GM12892 (cell line): ENCODE measurements around the gene HLA-G.

Source experiments
- DNase-seq: peaks from one replicate; pipeline ENCODE4 v3.0.0; 2011; ENCODE audit not compliant: insufficient read length
- FAIRE-seq: peaks from 2 replicates; lab custom pipeline; 2011; peaks lifted over from hg19 to GRCh38; lab: Jason Lieb, UNC
- POLR2A ChIP-seq: IDR thresholded peaks from 2 replicates; pipeline ENCODE4 v1.6.1; 2011; ENCODE audit warnings: low read depth, low read length, control low read depth
- POLR2AphosphoS5 ChIP-seq: IDR thresholded peaks from 2 replicates; pipeline ENCODE4 v1.6.1; 2011; ENCODE audit warnings: low read depth, low read length, control low read depth
- TAF1 ChIP-seq: IDR thresholded peaks from 2 replicates; pipeline ENCODE4 v1.6.1; 2011; ENCODE audit warnings: low read depth, mild to moderate bottlenecking, control low read depth, low read length, borderline replicate concordance

The HLA-G gene

DNA sequence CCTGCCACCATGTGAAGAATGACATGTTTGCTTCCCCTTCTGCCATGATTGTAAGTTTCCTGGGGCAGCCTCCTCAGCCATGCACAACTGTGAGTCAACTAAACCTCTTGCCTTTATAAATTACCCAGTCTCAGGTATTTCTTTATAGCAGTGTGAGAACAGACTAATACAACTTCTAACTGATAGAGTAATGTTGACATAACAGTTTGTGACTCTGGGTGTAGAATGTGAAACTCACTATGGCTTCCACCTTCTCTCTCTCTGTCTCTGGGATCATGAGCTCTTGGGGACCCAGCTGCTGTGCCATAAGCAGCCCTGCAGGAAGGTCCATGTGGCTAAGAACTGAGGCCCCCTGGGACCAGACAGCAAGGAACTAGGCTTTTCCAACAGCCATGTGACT lies 3.5 kb upstream of the HLA-G start:
- DNase-seq = no peak
- no peak for TF ChIP-seq POLR2A
- TF ChIP-seq TAF1 = no peak
- TF ChIP-seq POLR2AphosphoS5 = no peak
- FAIRE-seq = no peak

DNA sequence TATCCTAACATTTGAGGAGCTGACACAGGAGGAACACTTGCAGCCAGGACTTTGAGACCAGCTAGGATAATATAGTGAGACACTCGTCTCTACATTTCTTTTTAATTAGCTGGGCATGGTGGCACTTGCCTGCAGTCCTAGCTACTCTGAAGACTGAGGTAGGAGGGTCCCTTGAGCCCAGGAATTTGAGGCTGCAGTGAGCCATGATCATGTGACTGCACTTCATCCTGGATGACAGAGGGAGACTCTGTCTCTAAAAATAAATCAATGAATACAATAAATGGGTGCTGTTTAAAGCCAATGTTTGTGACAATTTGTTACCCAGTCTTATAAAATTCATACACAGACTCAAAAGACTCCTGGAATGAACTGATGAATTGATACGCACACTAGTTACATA lies 1.8 kb upstream of the HLA-G start:
- DNase-seq (no peak), FAIRE-seq (no peak)
- TF ChIP-seq POLR2A (no peak), TAF1 (no peak), POLR2AphosphoS5 (no peak)

DNA sequence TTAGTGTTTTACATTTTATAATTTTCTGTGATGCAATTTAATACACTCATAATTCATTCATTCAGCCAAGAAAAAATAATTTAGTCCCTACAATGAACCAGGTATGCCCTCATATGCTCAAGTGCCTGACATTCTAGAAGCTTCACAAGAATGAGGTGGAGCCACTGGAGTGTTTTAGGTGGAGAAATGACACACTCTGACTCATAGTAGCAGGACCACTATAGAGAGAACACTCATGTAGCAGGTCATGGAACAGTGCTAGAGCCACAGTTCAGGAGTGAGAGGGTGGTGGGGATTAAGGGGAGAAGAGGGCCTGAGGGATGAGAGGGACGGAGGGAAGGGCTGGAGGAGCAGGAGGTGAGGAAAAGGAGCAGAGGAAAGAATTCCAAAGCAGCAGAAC lies 1.4 kb upstream of the HLA-G start:
- TF ChIP-seq POLR2AphosphoS5 (no peak), POLR2A (no peak), TAF1 (no peak)
- FAIRE-seq (no peak), DNase-seq (no peak)

DNA sequence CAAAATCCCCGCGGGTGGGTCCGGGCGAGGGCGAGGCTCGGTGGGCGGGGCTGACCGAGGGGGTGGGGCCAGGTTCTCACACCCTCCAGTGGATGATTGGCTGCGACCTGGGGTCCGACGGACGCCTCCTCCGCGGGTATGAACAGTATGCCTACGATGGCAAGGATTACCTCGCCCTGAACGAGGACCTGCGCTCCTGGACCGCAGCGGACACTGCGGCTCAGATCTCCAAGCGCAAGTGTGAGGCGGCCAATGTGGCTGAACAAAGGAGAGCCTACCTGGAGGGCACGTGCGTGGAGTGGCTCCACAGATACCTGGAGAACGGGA lies 809 bp downstream of the HLA-G start:
- no peak for DNase-seq
- TF ChIP-seq POLR2A = no peak
- TF ChIP-seq POLR2AphosphoS5 = no peak
- no peak for TF ChIP-seq TAF1
- no peak for FAIRE-seq

DNA sequence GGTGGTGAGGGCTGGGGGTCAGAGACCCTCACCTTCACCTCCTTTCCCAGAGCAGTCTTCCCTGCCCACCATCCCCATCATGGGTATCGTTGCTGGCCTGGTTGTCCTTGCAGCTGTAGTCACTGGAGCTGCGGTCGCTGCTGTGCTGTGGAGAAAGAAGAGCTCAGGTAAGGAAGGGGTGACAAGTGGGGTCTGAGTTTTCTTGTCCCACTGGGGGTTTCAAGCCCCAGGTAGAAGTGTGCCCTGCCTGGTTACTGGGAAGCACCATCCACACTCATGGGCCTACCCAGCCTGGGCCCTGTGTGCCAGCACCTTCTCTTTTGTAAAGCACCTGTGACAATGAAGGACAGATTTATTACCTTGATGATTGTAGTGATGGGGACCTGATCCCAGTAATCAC lies 2.1 kb downstream of the HLA-G start:
- TF ChIP-seq TAF1 (no peak), POLR2A (no peak), POLR2AphosphoS5 (no peak)
- DNase-seq (no peak), FAIRE-seq (no peak)

DNA sequence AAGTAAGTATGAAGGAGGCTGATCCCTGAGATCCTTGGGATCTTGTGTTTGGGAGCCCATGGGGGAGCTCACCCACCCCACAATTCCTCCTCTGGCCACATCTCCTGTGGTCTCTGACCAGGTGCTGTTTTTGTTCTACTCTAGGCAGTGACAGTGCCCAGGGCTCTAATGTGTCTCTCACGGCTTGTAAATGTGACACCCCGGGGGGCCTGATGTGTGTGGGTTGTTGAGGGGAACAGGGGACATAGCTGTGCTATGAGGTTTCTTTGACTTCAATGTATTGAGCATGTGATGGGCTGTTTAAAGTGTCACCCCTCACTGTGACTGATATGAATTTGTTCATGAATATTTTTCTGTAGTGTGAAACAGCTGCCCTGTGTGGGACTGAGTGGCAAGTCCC lies 2.8 kb downstream of the HLA-G start:
- no peak for FAIRE-seq
- TF ChIP-seq POLR2A (no peak), TAF1 (no peak), POLR2AphosphoS5 (no peak)
- no peak for DNase-seq

DNA sequence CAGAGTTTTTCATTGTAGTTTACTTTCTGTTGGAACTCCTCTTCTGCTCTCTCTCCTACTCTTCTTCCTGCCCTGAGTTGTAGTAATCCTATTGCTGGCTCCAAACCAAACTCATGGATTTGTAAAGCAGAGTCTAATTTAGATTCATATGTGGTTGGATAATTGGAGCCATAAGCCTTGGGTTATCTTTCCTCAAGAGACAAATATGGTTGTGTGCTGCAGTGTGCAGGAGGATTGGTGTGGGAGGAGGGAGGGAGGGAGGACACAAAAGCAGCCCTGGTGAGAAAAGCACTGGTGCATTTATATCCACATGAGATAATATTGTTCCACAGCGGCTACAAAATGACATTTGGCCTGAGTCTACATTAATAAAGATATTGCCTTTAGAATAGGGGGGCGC lies 4.2 kb downstream of the HLA-G start:
- no peak for DNase-seq
- no peak for FAIRE-seq
- TF ChIP-seq POLR2A (no peak), TAF1 (no peak), POLR2AphosphoS5 (no peak)

DNA sequence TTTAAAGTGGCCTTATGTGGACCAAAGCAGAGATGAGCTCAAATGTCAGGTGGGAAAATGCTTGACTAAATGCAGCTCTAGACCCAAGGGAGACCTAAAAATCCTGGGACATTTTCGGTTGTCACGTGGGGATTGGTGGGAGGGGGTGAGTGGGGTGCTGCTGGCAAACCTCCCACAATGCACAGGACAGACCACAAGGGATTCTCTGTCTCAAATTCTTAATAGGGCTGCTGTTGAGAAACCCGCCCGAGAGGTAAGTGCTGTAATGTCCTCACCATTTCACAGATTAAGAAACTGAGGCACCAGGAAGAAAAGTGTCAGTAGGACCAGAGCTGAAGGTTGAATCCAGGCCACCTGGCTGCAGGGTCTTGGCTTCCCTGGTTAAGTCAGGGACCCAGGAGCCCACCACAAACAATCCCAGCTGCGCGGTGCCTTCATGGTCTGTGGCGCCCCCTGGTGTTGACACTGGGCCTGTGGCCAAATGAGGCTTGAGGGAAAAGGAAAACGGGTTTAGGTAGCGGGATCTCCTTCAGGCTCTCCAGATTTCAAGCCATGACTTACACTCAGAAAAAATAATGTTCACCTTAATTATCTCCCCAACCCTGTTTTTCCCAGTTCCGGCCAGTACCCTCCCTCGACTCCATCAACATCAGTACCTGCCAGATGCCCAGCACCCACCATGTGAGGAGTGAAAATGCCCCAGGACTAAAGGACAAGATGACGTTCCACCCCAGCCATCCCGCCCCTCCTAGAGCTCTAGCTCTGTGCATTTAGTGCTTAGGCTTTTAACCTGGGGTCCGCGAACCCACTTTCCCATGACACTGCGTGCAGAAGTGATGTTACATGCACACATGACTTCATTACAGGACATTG lies 7.2 kb downstream of the HLA-G start:
- no peak for TF ChIP-seq TAF1
- no peak for TF ChIP-seq POLR2A
- no peak for TF ChIP-seq POLR2AphosphoS5
- FAIRE-seq (peak; percentile 83), DNase-seq (no peak)

DNA sequence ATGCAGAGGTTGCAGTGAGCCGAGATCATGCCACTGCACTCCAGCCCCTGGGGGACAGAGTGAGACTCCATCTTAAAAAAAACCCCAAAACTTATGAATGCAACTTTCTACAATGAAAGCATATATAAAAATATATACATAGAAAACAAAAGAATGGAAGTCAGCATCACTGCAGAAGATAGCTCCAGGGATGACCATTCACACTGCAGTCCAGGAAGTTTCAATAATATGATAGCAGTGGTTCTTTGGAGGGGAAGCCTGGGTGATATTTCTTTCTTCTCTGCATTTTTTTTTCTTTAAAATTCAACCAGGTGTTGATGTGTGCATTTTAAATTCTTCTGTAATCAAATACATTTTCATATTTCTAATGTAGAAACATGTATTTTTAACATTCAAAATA lies 12.3 kb downstream of the HLA-G start:
- no peak for TF ChIP-seq POLR2AphosphoS5
- TF ChIP-seq TAF1 = no peak
- no peak for TF ChIP-seq POLR2A
- FAIRE-seq (no peak), DNase-seq (no peak)

DNA sequence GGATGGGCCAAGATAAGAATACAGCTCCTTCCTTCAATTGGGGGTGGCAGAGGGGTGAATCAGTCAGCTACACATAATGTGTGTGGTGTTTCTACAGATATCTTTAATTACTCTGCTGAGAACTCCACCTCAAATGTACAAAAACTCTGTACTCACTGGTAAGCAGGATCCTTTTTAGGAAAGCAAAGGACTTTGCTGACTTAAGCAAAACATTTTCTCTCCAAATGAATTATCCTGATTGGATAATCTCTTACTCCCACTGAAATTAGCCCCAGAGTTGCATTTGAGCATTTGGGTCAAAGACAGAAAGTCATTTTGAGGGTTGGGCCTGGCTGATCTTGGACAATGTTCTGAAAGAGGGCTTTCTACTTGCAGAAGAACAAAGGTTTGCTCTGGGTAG lies 13.4 kb downstream of the HLA-G start:
- FAIRE-seq (no peak), DNase-seq (no peak)
- TF ChIP-seq POLR2A = no peak
- TF ChIP-seq TAF1 = no peak
- no peak for TF ChIP-seq POLR2AphosphoS5

DNA sequence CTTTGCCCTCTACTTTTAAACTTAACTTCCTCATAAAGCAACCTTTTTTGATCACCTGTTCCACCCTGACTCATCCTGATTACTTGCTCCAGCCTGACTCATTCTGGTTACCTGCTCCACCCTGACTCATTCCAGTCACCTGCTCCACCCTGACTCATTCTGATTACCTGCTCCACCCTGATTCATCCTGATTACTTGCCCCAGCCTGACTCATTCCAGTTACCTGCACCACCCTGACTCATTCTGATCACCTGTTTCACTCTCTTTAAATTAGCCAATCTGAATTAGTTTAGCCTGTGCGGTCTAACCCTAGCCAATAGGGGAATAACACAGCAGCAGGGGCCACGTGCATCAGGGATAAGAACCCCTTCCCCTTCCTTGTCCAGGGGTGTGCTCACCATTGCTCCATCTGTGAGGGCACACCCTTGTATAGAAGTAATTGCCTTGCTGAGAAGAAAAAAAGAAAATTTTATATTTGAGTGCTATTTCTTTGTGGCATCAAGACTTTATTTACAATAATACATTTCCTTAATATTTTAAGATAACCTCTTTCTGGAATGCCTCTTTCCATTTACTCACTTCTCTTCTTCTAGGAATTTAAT lies 17.9 kb downstream of the HLA-G start:
- DNase-seq = no peak
- FAIRE-seq = no peak
- no peak for TF ChIP-seq POLR2AphosphoS5
- TF ChIP-seq TAF1 = no peak
- TF ChIP-seq POLR2A = no peak

DNA sequence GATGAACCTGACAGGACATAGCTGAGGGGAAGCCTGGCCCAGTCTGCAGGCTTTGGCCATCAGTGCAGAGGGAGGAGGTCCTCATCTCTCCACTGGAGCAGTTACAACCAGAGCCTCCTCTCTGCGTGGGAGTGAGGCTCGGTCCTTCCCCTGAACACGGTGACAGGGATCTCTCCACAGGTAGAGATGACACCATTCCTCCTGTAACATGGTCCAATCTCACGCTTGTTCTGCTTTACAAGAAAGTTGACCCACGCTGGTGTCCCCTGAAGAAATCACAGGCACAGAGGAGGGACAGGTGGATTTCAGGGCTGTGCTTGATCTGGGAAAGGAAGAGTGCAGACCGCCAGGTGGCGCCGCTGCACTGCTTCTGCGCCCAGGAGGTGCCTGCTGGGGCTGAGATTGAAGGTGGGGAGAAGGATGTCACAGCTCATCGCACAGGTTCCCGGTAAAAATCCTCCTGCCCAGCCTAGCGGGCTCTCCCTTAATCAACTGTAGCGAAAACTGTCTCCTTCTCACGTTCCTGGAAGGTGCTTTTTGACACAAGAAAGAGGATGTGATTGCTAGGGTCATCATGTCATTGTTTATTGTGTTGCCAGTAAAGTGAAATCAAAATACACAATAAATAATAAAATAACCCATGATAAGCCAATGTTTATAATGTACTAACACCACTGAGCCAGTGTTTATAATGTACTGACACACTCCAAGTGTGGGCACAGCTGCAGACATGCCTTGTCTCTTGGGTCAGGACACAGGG lies 20.4 kb downstream of the HLA-G start:
- TF ChIP-seq POLR2A (no peak), TAF1 (no peak), POLR2AphosphoS5 (no peak)
- DNase-seq = peak; percentile 38
- peak; percentile 97 for FAIRE-seq
